ENCODE results near the gene ATP13A1.
A peak's percentile ranks its signal among the peaks of the same experiment; 100 is the strongest.
"Not testable (repeated sequence)": the region's sequence is repeated elsewhere in the genome, so short reads cannot be mapped to it uniquely, and the experiment has no call there.

The ATP13A1 gene

DNA sequence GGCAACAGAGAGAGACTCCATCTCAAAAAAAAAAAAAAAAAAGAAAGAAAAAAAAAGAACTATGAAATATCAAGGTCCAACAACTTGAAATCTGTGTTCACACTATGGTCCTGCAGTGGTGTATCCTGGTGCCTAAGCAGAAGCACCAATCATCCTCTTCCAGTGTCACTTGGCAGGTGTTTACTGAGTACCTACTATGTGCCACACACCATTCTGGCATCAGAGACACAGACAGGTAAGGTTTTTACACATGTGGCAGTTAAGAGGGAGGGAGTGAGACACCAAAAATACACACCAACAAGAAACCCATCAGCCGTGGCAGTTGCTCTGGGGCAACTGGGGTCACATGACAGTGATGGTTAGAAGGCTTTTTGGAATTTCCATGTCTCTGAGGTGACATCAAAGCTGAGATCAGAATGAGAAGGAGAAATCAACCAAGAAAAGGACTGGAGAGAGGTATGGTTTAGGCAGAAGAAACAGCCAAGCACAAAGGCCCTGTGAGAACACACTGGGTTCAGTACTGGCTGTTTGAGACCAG, 62.6 kb downstream of the ATP13A1 start:
- no peaks in the 10 kb centered on the region for H3K27me3 Mint-ChIP-seq
- H3K4me1 Mint-ChIP-seq (ENCODE audit: low read depth) = peaks cover 67% of the 10 kb centered on the region
- H3K36me3 Mint-ChIP-seq (ENCODE audit: low read depth) = peaks cover 35% of the 10 kb centered on the region
- H3K27ac Mint-ChIP-seq = peak overlapping the region; percentile 100
- DNase-seq = no peak
- no peaks in the 10 kb centered on the region for H3K9me3 Mint-ChIP-seq
- H3K4me3 Mint-ChIP-seq = peak overlapping the region; percentile 1

GRCh38 chr19:19598728-19599451, 64.6 kb downstream of the ATP13A1 start:
- Mint-ChIP-seq H3K4me1 (ENCODE audit: low read depth) (peaks cover 80% of the 10 kb centered on the region), H3K36me3 (ENCODE audit: low read depth) (peaks cover 48% of the 10 kb centered on the region), H3K27ac (peak overlapping the region; percentile 100), H3K4me3 (peak overlapping the region; percentile 78)
- peak; percentile 74 for DNase-seq
- H3K9me3 Mint-ChIP-seq, H3K27me3 Mint-ChIP-seq: not testable (repeated sequence)

- Mint-ChIP-seq H3K27ac (peak overlapping the region; percentile 100), H3K4me1 (ENCODE audit: low read depth) (peaks cover 80% of the 10 kb centered on the region), H3K27me3 (no peaks in the 10 kb centered on the region), H3K36me3 (ENCODE audit: low read depth) (peaks cover 53% of the 10 kb centered on the region), H3K4me3 (peak overlapping the region; percentile 78), H3K9me3 (no peaks in the 10 kb centered on the region)
- DNase-seq = peak; percentile 56
These were observed 65.6 kb downstream of the ATP13A1 start for GRCh38 chr19:19597809-19598306.

Measured in activated T-cell treated with anti-CD3 and anti-CD28 coated beads, Interleukin-2, amount 50 U/mL, for 24 hours (primary cell).